ENCODE measurements around the gene TBCE. TPM values are rescaled to one million over a fixed set of nuclear protein-coding genes. Genes with fewer than 3 reads are reported as not detected.

TBCE gene
- polyA plus RNA-seq, 3 donors: 15.4 to 19.4 (median 17.6) TPM

DNA sequence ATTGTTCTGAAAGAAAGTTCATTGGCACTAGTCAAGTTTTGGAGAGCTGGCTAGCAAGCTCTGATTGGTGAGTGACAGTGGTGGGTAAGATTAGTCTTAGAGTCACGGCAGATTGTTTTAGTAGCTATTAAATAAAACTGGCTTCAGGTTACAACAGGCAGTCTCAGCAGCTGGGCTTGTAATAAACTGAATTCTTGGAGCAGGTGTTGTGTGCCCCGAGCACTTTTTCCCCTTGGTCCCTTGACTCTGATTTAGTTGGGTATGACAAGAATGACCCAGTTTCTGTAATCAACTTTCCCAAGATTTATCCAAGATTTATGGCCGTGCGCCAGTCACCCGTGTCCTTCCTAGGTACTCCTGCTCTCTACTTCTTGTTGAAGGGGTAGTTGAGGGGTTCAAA, 40.2 kb downstream of the TBCE start:
- Mint-ChIP-seq H3K36me3 (peaks cover 10 to 23% of the 10 kb centered on the region in 2 donors), H3K4me1 (peaks cover 5% of the 10 kb centered on the region), H3K27me3 (ENCODE audit: low read depth in 3 of 3) (no peaks in the 10 kb centered on the region), H3K9me3 (no peaks in the 10 kb centered on the region), H3K27ac (no peak overlapping the region), H3K4me3 (no peak overlapping the region)
- Histone ChIP-seq H3K79me2 (ENCODE audit: insufficient read depth, low read length) (no peaks in the 10 kb centered on the region), H3K27me3 (ENCODE audit: control insufficient read depth in 2 of 2, insufficient read depth in 2 of 2, low read length in 2 of 2) (no peaks in the 10 kb centered on the region), H3K4me3 (replicated peaks in 1 of 3; ENCODE audit: low read depth in 2 of 3, low read length in 3 of 3) (no peak overlapping the region), H2AFZ (ENCODE audit: insufficient read depth, low read depth, low read length, poor library complexity, severe bottlenecking) (no peak overlapping the region), H3K9ac (ENCODE audit: insufficient read depth, low read length, poor library complexity, severe bottlenecking) (no peak overlapping the region), H3K36me3 (replicated peaks in 1 of 2; ENCODE audit: control insufficient read depth in 1 of 2, insufficient read depth in 2 of 2, low read length in 2 of 2) (peaks cover 4 to 14% of the 10 kb centered on the region in 2 donors), H3K27ac (ENCODE audit: low read depth in 1 of 2, low read length in 2 of 2) (no peak overlapping the region), H3K9me3 (replicated peaks in 1 of 2; ENCODE audit: control insufficient read depth in 1 of 2, insufficient read depth in 1 of 2, low read length in 2 of 2) (no peaks in the 10 kb centered on the region), H3K4me1 (ENCODE audit: control insufficient read depth in 1 of 2, insufficient read depth in 2 of 2, low read length in 2 of 2) (no peaks in the 10 kb centered on the region), H4K20me1 (ENCODE audit: insufficient read depth, low read length) (no peaks in the 10 kb centered on the region), H3K4me2 (replicated peaks; ENCODE audit: extremely low read depth, low read length, poor library complexity, severe bottlenecking) (no peak overlapping the region)
- TF ChIP-seq, protein P1, sequence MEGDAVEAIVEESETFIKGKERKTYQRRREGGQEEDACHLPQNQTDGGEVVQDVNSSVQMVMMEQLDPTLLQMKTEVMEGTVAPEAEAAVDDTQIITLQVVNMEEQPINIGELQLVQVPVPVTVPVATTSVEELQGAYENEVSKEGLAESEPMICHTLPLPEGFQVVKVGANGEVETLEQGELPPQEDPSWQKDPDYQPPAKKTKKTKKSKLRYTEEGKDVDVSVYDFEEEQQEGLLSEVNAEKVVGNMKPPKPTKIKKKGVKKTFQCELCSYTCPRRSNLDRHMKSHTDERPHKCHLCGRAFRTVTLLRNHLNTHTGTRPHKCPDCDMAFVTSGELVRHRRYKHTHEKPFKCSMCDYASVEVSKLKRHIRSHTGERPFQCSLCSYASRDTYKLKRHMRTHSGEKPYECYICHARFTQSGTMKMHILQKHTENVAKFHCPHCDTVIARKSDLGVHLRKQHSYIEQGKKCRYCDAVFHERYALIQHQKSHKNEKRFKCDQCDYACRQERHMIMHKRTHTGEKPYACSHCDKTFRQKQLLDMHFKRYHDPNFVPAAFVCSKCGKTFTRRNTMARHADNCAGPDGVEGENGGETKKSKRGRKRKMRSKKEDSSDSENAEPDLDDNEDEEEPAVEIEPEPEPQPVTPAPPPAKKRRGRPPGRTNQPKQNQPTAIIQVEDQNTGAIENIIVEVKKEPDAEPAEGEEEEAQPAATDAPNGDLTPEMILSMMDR (IDR thresholded peaks at IDR 0.05): no peak
- 100% methylated on average over 1 of the region's 5 CpGs for WGBS (ENCODE audit: insufficient coverage)
- DNase-seq: no peak
- intact Hi-C loops (cut with micrococcal nuclease): no loop called here

DNA sequence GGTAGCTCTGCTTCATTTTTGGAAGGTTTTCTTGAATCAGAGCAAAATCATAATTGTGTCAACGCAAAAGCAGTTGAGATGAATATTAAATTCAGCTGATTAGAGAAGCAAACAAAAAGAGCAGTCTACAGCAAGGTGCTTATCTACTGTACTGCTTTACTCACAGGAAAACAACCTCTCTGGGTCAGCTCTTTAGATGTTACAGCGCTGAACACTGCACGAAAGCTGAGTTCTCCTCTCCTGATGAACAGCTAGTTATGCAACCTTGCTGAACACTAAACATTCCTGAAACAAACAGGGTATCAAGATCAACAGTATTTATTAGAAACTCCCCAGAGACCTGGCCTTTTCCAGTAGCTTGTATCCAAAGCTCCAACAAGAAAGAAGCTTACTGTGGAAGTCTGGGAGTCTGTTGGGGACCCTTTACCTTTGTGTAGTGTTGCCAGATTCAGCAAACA, 41.3 kb downstream of the TBCE start:
- intact Hi-C loops (cut with micrococcal nuclease): no loop called here
- no peak overlapping the region for H3K27ac Mint-ChIP-seq
- no peak for DNase-seq
- Histone ChIP-seq H3K27me3 (ENCODE audit: control insufficient read depth in 2 of 2, insufficient read depth in 2 of 2, low read length in 2 of 2) (no peaks in the 10 kb centered on the region), H3K27ac (ENCODE audit: low read depth in 1 of 2, low read length in 2 of 2) (no peak overlapping the region), H3K4me3 (replicated peaks in 1 of 3; ENCODE audit: low read depth in 2 of 3, low read length in 3 of 3) (no peak overlapping the region), H3K9me3 (replicated peaks in 1 of 2; ENCODE audit: control insufficient read depth in 1 of 2, insufficient read depth in 1 of 2, low read length in 2 of 2) (no peaks in the 10 kb centered on the region), H3K9ac (ENCODE audit: insufficient read depth, low read length, poor library complexity, severe bottlenecking) (no peak overlapping the region), H3K79me2 (ENCODE audit: insufficient read depth, low read length) (no peaks in the 10 kb centered on the region), H4K20me1 (ENCODE audit: insufficient read depth, low read length) (no peaks in the 10 kb centered on the region), H3K4me1 (ENCODE audit: control insufficient read depth in 1 of 2, insufficient read depth in 2 of 2, low read length in 2 of 2) (no peaks in the 10 kb centered on the region), H3K36me3 (replicated peaks in 1 of 2; ENCODE audit: control insufficient read depth in 1 of 2, insufficient read depth in 2 of 2, low read length in 2 of 2) (peaks cover 0 to 2% of the 10 kb centered on the region in 2 donors), H3K4me2 (replicated peaks; ENCODE audit: extremely low read depth, low read length, poor library complexity, severe bottlenecking) (no peak overlapping the region), H2AFZ (ENCODE audit: insufficient read depth, low read depth, low read length, poor library complexity, severe bottlenecking) (no peak overlapping the region)
- H3K9me3 Mint-ChIP-seq: no peaks in the 10 kb centered on the region
- H3K4me3 Mint-ChIP-seq: no peak overlapping the region
- H3K36me3 Mint-ChIP-seq: peaks cover 2 to 12% of the 10 kb centered on the region in 2 donors
- TF ChIP-seq, protein P1 (IDR thresholded peaks at IDR 0.05): no peak
- H3K27me3 Mint-ChIP-seq (ENCODE audit: low read depth in 3 of 3): no peaks in the 10 kb centered on the region
- H3K4me1 Mint-ChIP-seq: peaks cover 5% of the 10 kb centered on the region
- 64% methylated on average over 2 of the region's 3 CpGs for WGBS (ENCODE audit: insufficient coverage)

Data from CD14-positive monocyte (primary cell).